ENCODE measurements around the gene DUXB. TPM values are rescaled to one million over a fixed set of nuclear protein-coding genes. Genes with fewer than 3 reads are reported as not detected.

The DUXB gene
- total RNA-seq, 1 donor from 2014 or later: not detected

- Mint-ChIP-seq H3K4me1 (ENCODE audit: low read depth, unreplicated experiment) (peaks cover 5% of the 10 kb centered on the region), H3K4me3 (ENCODE audit: unreplicated experiment) (peak overlapping the region; percentile 9), H3K9me3 (ENCODE audit: unreplicated experiment) (no peaks in the 10 kb centered on the region), H3K27me3 (ENCODE audit: low read depth, unreplicated experiment) (no peaks in the 10 kb centered on the region), H3K36me3 (ENCODE audit: low read depth, unreplicated experiment) (peaks cover 11% of the 10 kb centered on the region), H3K27ac (ENCODE audit: unreplicated experiment) (no peak overlapping the region)
- H3K79me2 ChIP-seq (ENCODE audit: insufficient read depth, low read length): peaks cover 82% of the 10 kb centered on the region
- no peak overlapping the region for H3K27ac ChIP-seq (ENCODE audit: low read depth, low read length)
- no peak for FAIRE-seq
- H4K20me1 ChIP-seq (ENCODE audit: insufficient read depth, low read length): peaks cover 59% of the 10 kb centered on the region
- no peaks in the 10 kb centered on the region for H3K9me3 ChIP-seq (ENCODE audit: insufficient read depth, low read depth, low read length)
- no peak for TF ChIP-seq EZH2 (IDR thresholded peaks at IDR 0.05; ENCODE audit: insufficient read depth, low read length)
- TF ChIP-seq CTCF (IDR thresholded peaks at IDR 0.05; ENCODE audit: insufficient read depth, low read depth, low read length): no peak
- H3K27me3 ChIP-seq (ENCODE audit: insufficient read depth, low read length): no peaks in the 10 kb centered on the region
- H3K9ac ChIP-seq (ENCODE audit: low read length): no peak overlapping the region
- peaks cover 8% of the 10 kb centered on the region for H3K4me1 ChIP-seq (ENCODE audit: insufficient read depth, low read length)
- H3K4me3 ChIP-seq (ENCODE audit: insufficient read depth, low read depth, low read length): no peak overlapping the region
- H2AFZ ChIP-seq (ENCODE audit: low read depth, low read length): no peak overlapping the region
- no peak for DNase-seq (ENCODE audit: low read depth)
- H3K4me2 ChIP-seq (ENCODE audit: low read length): no peak overlapping the region
- peaks cover 34% of the 10 kb centered on the region for H3K36me3 ChIP-seq (ENCODE audit: insufficient read depth, low read length)
These were observed 56.8 kb downstream of the DUXB start for GRCh38 chr16:75644240-75645012.

Other genes starting within 250 kb of the DUXB start
- gene TMEM170A, start 236.8 kb downstream of the DUXB start, total RNA-seq: 15.2 and 16.4 TPM in 2 replicates
- 2.5 and 3.4 TPM in 2 replicates for gene CHST6, start 206.0 kb downstream of the DUXB start, total RNA-seq
- gene CHST5, start 165.4 kb downstream of the DUXB start, total RNA-seq: 0.09 TPM in 1 of 2 replicates, not detected in the other
- 10.5 and 10.7 TPM in 2 replicates for gene TMEM231, start 145.2 kb downstream of the DUXB start, total RNA-seq
- 108 and 109 TPM in 2 replicates for gene GABARAPL2, start 135.1 kb downstream of the DUXB start, total RNA-seq
- 37.4 and 37.9 TPM in 2 replicates for gene ADAT1, start 78.2 kb downstream of the DUXB start, total RNA-seq
- 150 and 155 TPM in 2 replicates for gene KARS1, start 53.8 kb downstream of the DUXB start, total RNA-seq
- gene TERF2IP, start 53.7 kb downstream of the DUXB start, total RNA-seq: 57.4 and 65.7 TPM in 2 replicates
- gene CPHXL2, start 24.5 kb downstream of the DUXB start, total RNA-seq: not detected in 2 replicates
- not detected in 2 replicates for gene CPHXL, start 25.0 kb upstream of the DUXB start, total RNA-seq